HEK293 (cell line): ENCODE data around the gene CFAP157.

Source experiments
- ATF2 ChIP-seq: fragments of 450-650 bp; formaldehyde crosslinking; IDR thresholded peaks from 2 replicates; pipeline ENCODE4 v1.5.1; 2016; ENCODE audit warnings: missing biosample characterization, missing genetic modification characterization, low read depth
- GLIS2 ChIP-seq: fragments of 450-650 bp; formaldehyde crosslinking; IDR thresholded peaks from 2 replicates; pipeline ENCODE4 v1.5.1; 2016; ENCODE audit warnings: missing biosample characterization, missing genetic modification characterization
- HIC1 ChIP-seq: fragments of 450-650 bp; formaldehyde crosslinking; IDR thresholded peaks from 2 replicates; pipeline ENCODE4 v1.5.1; 2016; ENCODE audit warnings: missing biosample characterization, missing genetic modification characterization
- KLF16 ChIP-seq: fragments of 450-650 bp; formaldehyde crosslinking; IDR thresholded peaks from 2 replicates; pipeline ENCODE4 v1.5.1; 2017; ENCODE audit warnings: missing biosample characterization, missing genetic modification characterization
- KLF7 ChIP-seq: fragments of 450-650 bp; formaldehyde crosslinking; IDR thresholded peaks from 2 replicates; pipeline ENCODE4 v1.5.1; 2016; ENCODE audit warnings: missing biosample characterization, missing genetic modification characterization, borderline replicate concordance
- KLF9 ChIP-seq: fragments of 450-650 bp; formaldehyde crosslinking; IDR thresholded peaks from 2 replicates; pipeline ENCODE4 v1.5.1; 2016; ENCODE audit warnings: missing biosample characterization, missing genetic modification characterization, low read depth
- MEIS1 ChIP-seq: sonication (generic); formaldehyde crosslinking; IDR thresholded peaks from 2 replicates; pipeline ENCODE4 v1.8.1; 2022; ENCODE audit warnings: missing genetic modification reagents, mild to moderate bottlenecking, borderline replicate concordance
- RBAK ChIP-seq: fragments of 450-650 bp; formaldehyde crosslinking; IDR thresholded peaks from 2 replicates; pipeline ENCODE4 v1.5.1; 2016; ENCODE audit warnings: missing biosample characterization, missing genetic modification characterization
- ZBTB10 ChIP-seq: fragments of 450-650 bp; formaldehyde crosslinking; IDR thresholded peaks from 2 replicates; pipeline ENCODE4 v1.5.1; 2016; ENCODE audit warnings: missing biosample characterization, missing genetic modification characterization
- ZBTB21 ChIP-seq: fragments of 450-650 bp; formaldehyde crosslinking; IDR thresholded peaks from 2 replicates; pipeline ENCODE4 v1.5.1; 2017; ENCODE audit warnings: missing biosample characterization, missing genetic modification characterization
- ZBTB26 ChIP-seq: fragments of 450-650 bp; formaldehyde crosslinking; optimal IDR thresholded peaks from 2 replicates; pipeline ENCODE3; 2016; ENCODE audit warnings: missing biosample characterization, mild to moderate bottlenecking, missing genetic modification characterization
- ZBTB49 ChIP-seq: fragments of 450-650 bp; formaldehyde crosslinking; IDR thresholded peaks from 2 replicates; pipeline ENCODE4 v1.5.1; 2016; ENCODE audit warnings: missing biosample characterization, missing genetic modification characterization, low read depth
- ZBTB7A ChIP-seq: fragments of 450-650 bp; formaldehyde crosslinking; IDR thresholded peaks from 2 replicates; pipeline ENCODE4 v1.5.1; 2016; ENCODE audit warnings: low read depth, missing biosample characterization, missing genetic modification characterization
- ZNF221 ChIP-seq: fragments of 450-650 bp; formaldehyde crosslinking; IDR thresholded peaks from 2 replicates; pipeline ENCODE4 v1.5.1; 2017; ENCODE audit warnings: missing biosample characterization, missing genetic modification characterization, borderline replicate concordance
- ZNF350 ChIP-seq: fragments of 450-650 bp; formaldehyde crosslinking; IDR thresholded peaks from 2 replicates; pipeline ENCODE4 v1.5.0; 2017; ENCODE audit warnings: missing biosample characterization, mild to moderate bottlenecking, missing genetic modification characterization
- ZNF362 ChIP-seq: fragments of 450-650 bp; formaldehyde crosslinking; IDR thresholded peaks from 2 replicates; pipeline ENCODE4 v1.5.1; 2016; ENCODE audit warnings: missing biosample characterization, missing genetic modification characterization
- ZNF366 ChIP-seq: fragments of 450-650 bp; formaldehyde crosslinking; conservative IDR thresholded peaks from 2 replicates; pipeline ENCODE4 v1.5.1; 2016; ENCODE audit warnings: missing biosample characterization, missing genetic modification characterization
- ZNF404 ChIP-seq: fragments of 450-650 bp; formaldehyde crosslinking; IDR thresholded peaks from 2 replicates; pipeline ENCODE4 v1.5.1; 2017; ENCODE audit warnings: missing biosample characterization, missing genetic modification characterization
- ZNF416 ChIP-seq: fragments of 450-650 bp; formaldehyde crosslinking; IDR thresholded peaks from 2 replicates; pipeline ENCODE4 v1.5.1; 2016; ENCODE audit warnings: missing biosample characterization, missing genetic modification characterization
- ZNF433 ChIP-seq: fragments of 450-650 bp; formaldehyde crosslinking; IDR thresholded peaks from 2 replicates; pipeline ENCODE4 v1.5.1; 2016; ENCODE audit warnings: missing biosample characterization, missing genetic modification characterization, low read depth
- ZNF473 ChIP-seq: fragments of 450-650 bp; formaldehyde crosslinking; IDR thresholded peaks from 2 replicates; pipeline ENCODE4 v1.5.1; 2017; ENCODE audit warnings: missing biosample characterization, missing genetic modification characterization
- ZNF571 ChIP-seq: fragments of 450-650 bp; formaldehyde crosslinking; IDR thresholded peaks from 2 replicates; pipeline ENCODE4 v1.5.0; 2017; ENCODE audit warnings: missing biosample characterization, missing genetic modification characterization
- ZNF596 ChIP-seq: fragments of 450-650 bp; IDR thresholded peaks from 2 replicates; pipeline ENCODE4 v1.5.0; 2018; ENCODE audit warnings: missing biosample characterization, mild to moderate bottlenecking, missing genetic modification characterization, moderate library complexity
- ZNF660 ChIP-seq: fragments of 450-650 bp; IDR thresholded peaks from 2 replicates; pipeline ENCODE4 v1.5.1; 2018; ENCODE audit warnings: missing biosample characterization, mild to moderate bottlenecking, missing genetic modification characterization
- ZNF747 ChIP-seq: fragments of 450-650 bp; formaldehyde crosslinking; IDR thresholded peaks from 2 replicates; pipeline ENCODE4 v1.5.1; 2016; ENCODE audit warnings: missing biosample characterization, missing genetic modification characterization
- ZSCAN18 ChIP-seq: fragments of 450-650 bp; formaldehyde crosslinking; IDR thresholded peaks from 2 replicates; pipeline ENCODE4 v1.5.1; 2016; ENCODE audit warnings: missing biosample characterization, missing genetic modification characterization

CFAP157 gene

GRCh38 chr9:127754099-127755060 lies 47.6 kb downstream of the CFAP157 start (continued):
- no peak for TF ChIP-seq ZNF221 (tag by site-specific recombination)
- 0 out of 2 replicates have a peak, but pooled peaks have one; percentile 39 for TF ChIP-seq ATF2
- TF ChIP-seq ZNF416 (tag by site-specific recombination): no peak
- no peak for TF ChIP-seq MEIS1 (CRISPR knock-in tag)
- TF ChIP-seq ZNF473 (tag by site-specific recombination): no peak
- no peak for TF ChIP-seq ZNF433 (tag by site-specific recombination)
- TF ChIP-seq HIC1 (tag by site-specific recombination): peak; percentile 41; the same call in 1 of the 2 replicates
- TF ChIP-seq ZNF571: no peak
- no peak for TF ChIP-seq ZNF362 (tag by site-specific recombination)
- peak; percentile 74; the same call in 1 of the 2 replicates for TF ChIP-seq KLF16 (tag by site-specific recombination)
- TF ChIP-seq ZBTB10 (tag by site-specific recombination): peak; percentile 39
- no peak for TF ChIP-seq ZNF404 (tag by site-specific recombination)
- no peak for TF ChIP-seq ZNF596
- peak; percentile 70 for TF ChIP-seq ZBTB26 (tag by site-specific recombination)
- TF ChIP-seq KLF9 (tag by site-specific recombination): peak; percentile 79
- no peak for TF ChIP-seq ZNF366 (tag by site-specific recombination)
- no peak for TF ChIP-seq KLF7
- TF ChIP-seq ZNF350 (tag by site-specific recombination): no peak
- TF ChIP-seq RBAK: no peak
- no peak for TF ChIP-seq ZSCAN18 (tag by site-specific recombination)
- no peak for TF ChIP-seq ZBTB21 (tag by site-specific recombination)
- TF ChIP-seq ZBTB7A (tag by site-specific recombination): peak; percentile 80
- TF ChIP-seq GLIS2 (tag by site-specific recombination): peak; percentile 85
- TF ChIP-seq ZNF747 (tag by site-specific recombination): no peak
- TF ChIP-seq ZBTB49: no peak
- no peak for TF ChIP-seq ZNF660 (tag by site-specific recombination)
